PFSK-1 (cell line): Measurements from ENCODE around the gene FBXL13.

Source experiments
- POLR2AphosphoS5 ChIP-seq: IDR thresholded peaks from 2 replicates; pipeline ENCODE4 v1.6.1; 2012; ENCODE audit warnings: low read depth, mild to moderate bottlenecking, control low read depth, low read length, moderate library complexity
- SIN3A ChIP-seq: IDR thresholded peaks from 2 replicates; pipeline ENCODE4 v1.6.1; 2012; ENCODE audit warnings: mild to moderate bottlenecking, low read length, moderate library complexity, borderline replicate concordance; ENCODE audit not compliant: insufficient read depth
- TAF1 ChIP-seq: IDR thresholded peaks from 2 replicates; pipeline ENCODE4 v1.6.1; 2012; ENCODE audit warnings: low read length, control low read depth, borderline replicate concordance; ENCODE audit not compliant: insufficient read depth
- TF ChIP-seq, protein P1 (sequence below), 2 experiments: IDR thresholded peaks; 2 replicates each; pipeline versions ENCODE4 v1.6.1 to v1.8.0; 2011 to 2012; ENCODE audit warnings: low read depth in 2 of 2, low read length in 2 of 2, control low read depth in 1 of 2, inconsistent platforms in 1 of 2, mild to moderate bottlenecking in 1 of 2, moderate library complexity in 1 of 2; ENCODE audit not compliant: insufficient read depth in 1 of 2

DNA sequence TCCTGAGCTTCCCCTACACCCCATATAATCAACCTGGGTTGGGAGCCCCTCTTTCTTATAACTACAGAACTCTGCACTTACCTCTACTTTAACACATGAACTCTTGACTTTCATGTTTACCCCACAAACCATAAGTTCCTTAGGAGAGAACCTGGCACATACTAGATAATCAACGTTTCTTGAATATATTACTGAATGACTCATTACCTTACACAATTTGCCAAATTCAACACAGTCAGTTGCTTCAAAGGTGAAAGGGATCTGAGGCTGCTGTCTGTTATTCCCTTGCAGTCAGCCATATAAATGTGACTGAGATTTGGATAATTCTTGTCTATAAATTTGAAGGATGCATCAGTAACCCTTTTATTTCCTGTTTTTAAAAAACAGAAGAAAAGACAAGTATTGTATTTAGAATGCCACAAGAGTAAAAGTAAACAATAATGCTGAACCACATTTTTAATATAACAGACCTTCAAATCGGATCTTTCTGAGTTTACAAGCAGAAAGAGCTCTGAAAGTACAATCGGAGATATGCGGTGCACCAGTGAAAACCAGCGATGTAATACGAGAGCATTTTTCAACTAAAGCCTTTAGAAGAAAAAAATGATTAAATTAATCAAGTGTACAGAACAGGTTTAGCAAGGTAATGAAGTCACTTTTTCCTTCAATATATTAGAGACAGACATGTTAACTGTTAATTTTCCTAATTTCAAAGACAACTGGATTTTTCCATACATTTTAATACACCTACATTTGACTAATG is 191.3 kb downstream of the FBXL13 start:
- no peak for TF ChIP-seq POLR2AphosphoS5
- TF ChIP-seq TAF1 = no peak
- TF ChIP-seq, protein P1, sequence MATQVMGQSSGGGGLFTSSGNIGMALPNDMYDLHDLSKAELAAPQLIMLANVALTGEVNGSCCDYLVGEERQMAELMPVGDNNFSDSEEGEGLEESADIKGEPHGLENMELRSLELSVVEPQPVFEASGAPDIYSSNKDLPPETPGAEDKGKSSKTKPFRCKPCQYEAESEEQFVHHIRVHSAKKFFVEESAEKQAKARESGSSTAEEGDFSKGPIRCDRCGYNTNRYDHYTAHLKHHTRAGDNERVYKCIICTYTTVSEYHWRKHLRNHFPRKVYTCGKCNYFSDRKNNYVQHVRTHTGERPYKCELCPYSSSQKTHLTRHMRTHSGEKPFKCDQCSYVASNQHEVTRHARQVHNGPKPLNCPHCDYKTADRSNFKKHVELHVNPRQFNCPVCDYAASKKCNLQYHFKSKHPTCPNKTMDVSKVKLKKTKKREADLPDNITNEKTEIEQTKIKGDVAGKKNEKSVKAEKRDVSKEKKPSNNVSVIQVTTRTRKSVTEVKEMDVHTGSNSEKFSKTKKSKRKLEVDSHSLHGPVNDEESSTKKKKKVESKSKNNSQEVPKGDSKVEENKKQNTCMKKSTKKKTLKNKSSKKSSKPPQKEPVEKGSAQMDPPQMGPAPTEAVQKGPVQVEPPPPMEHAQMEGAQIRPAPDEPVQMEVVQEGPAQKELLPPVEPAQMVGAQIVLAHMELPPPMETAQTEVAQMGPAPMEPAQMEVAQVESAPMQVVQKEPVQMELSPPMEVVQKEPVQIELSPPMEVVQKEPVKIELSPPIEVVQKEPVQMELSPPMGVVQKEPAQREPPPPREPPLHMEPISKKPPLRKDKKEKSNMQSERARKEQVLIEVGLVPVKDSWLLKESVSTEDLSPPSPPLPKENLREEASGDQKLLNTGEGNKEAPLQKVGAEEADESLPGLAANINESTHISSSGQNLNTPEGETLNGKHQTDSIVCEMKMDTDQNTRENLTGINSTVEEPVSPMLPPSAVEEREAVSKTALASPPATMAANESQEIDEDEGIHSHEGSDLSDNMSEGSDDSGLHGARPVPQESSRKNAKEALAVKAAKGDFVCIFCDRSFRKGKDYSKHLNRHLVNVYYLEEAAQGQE (IDR thresholded peaks at IDR 0.05; ENCODE audit: insufficient read depth in 1 of 2, low read depth in 2 of 2, low read length in 2 of 2) = no peak
- no peak for TF ChIP-seq SIN3A
